ENCODE data around the gene COG1. TPM values are rescaled to one million over a fixed set of nuclear protein-coding genes. Genes with fewer than 3 reads are reported as not detected.

The COG1 gene
- total RNA-seq, 1 experiment from 2014 or later, result 26.5 TPM

DNA sequence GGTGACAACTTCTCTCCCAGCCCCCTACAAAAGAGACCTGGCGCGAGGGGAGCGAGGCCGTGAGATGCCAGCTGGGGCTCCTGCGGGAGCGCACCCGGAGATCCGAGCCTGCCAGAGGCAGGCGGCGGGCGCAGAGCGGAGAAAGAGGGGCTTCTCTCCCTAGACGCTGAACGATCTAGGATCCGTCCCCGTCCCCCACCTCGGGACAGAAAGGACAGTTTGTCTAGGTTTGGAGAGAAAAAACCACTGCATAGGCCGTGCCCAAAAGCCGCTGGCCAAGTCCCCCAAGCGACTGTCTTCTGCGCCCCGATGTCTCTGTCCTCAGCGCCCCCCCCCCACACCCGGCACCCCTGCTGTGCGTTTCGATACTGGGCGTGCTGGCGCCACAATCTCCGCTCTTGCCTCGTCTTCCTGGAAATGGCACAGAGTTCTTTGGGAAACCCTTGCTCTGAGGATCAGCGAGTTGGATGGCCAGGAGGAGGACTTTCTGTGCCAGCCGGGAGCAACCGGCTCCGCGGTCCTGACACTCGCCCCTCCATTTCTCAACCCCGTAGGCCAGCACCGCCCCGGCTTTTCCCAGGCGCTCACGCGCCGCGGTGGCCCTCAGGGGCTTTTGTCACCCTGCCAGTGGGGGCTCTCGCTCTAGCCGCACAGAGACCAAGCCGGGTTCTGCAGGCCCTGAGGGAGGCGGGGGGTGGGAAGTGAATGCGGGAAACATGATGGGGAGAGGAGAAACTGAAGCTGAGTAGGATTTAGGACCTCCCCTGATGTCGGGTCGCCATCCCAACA, 27.0 kb upstream of the COG1 start:
- Histone ChIP-seq H3K4ac (ENCODE audit: low read depth, low read length) (no peak overlapping the region), H3K27ac (ENCODE audit: insufficient read length, low read depth, low read length) (no peak overlapping the region), H2BK12ac (ENCODE audit: insufficient read length, low read depth, low read length) (no peak overlapping the region), H3K27me3 (ENCODE audit: insufficient read depth, low read length) (peaks cover 31% of the 10 kb centered on the region), H3K23me2 (ENCODE audit: insufficient read length, low read depth, low read length, poor library complexity, severe bottlenecking) (peaks cover 17% of the 10 kb centered on the region), H2BK120ac (ENCODE audit: low read depth, low read length, poor library complexity, severe bottlenecking) (no peak overlapping the region), H4K91ac (ENCODE audit: insufficient read length, low read depth, low read length) (no peak overlapping the region), H3K79me2 (ENCODE audit: insufficient read depth, low read length) (no peaks in the 10 kb centered on the region), H2AFZ (ENCODE audit: low read length) (no peak overlapping the region), H3K18ac (ENCODE audit: insufficient read length, low read depth, low read length) (no peak overlapping the region), H3K9ac (ENCODE audit: extremely low read depth, insufficient read length, low read length) (no peak overlapping the region), H3K56ac (ENCODE audit: insufficient read length, low read depth, low read length) (no peak overlapping the region), H3K4me2 (ENCODE audit: insufficient read depth, insufficient read length, low read length) (peak overlapping the region; percentile 64), H4K5ac (ENCODE audit: insufficient read length, low read depth, low read length) (no peak overlapping the region), H4K20me1 (ENCODE audit: control insufficient read depth, insufficient read depth, insufficient read length) (no peaks in the 10 kb centered on the region), H3K79me1 (ENCODE audit: insufficient read depth, low read depth, low read length, poor library complexity, severe bottlenecking) (no peaks in the 10 kb centered on the region), H3K9me3 (ENCODE audit: control insufficient read depth, low read depth, low read length) (no peaks in the 10 kb centered on the region), H3K23ac (ENCODE audit: insufficient read length, low read depth, low read length) (no peak overlapping the region), H4K8ac (replicated peaks; ENCODE audit: insufficient read length, low read depth, low read length) (no peak overlapping the region), H3K4me1 (ENCODE audit: insufficient read depth, low read length) (peaks cover 7% of the 10 kb centered on the region; the same call in 1 of the 2 replicates), H2BK20ac (ENCODE audit: low read depth, low read length, poor library complexity, severe bottlenecking) (no peak overlapping the region), H3K14ac (ENCODE audit: insufficient read depth, low read length) (no peak overlapping the region), H2BK5ac (ENCODE audit: insufficient read length, low read length) (no peak overlapping the region), H2BK15ac (ENCODE audit: low read depth, low read length) (no peak overlapping the region), H2AK5ac (ENCODE audit: insufficient read length, low read length) (no peak overlapping the region), H3T11ph (ENCODE audit: low read length) (no peak overlapping the region)
- Mint-ChIP-seq H3K4me3 (peak overlapping the region; percentile 73 to 95), H3K36me3 (ENCODE audit: insufficient read depth in 1 of 3, low read depth in 3 of 3) (peaks cover 15% of the 10 kb centered on the region in 3 experiments), H3K27ac (no peak overlapping the region; a peak in 1 of 7 replicates), H3K9me3 (peaks cover 1 to 14% of the 10 kb centered on the region in 2 experiments; a peak in 2 of 5 replicates), H3K4me1 (peaks cover 41 to 44% of the 10 kb centered on the region in 2 experiments), H3K27me3 (ENCODE audit: low read depth) (peaks cover 81% of the 10 kb centered on the region)
- WGBS (ENCODE audit: extremely low coverage, insufficient read length, low lambda C conversion rate), result no CpG with 5 or more reads among the region's 51 CpGs
- TF ChIP-seq, protein P1, sequence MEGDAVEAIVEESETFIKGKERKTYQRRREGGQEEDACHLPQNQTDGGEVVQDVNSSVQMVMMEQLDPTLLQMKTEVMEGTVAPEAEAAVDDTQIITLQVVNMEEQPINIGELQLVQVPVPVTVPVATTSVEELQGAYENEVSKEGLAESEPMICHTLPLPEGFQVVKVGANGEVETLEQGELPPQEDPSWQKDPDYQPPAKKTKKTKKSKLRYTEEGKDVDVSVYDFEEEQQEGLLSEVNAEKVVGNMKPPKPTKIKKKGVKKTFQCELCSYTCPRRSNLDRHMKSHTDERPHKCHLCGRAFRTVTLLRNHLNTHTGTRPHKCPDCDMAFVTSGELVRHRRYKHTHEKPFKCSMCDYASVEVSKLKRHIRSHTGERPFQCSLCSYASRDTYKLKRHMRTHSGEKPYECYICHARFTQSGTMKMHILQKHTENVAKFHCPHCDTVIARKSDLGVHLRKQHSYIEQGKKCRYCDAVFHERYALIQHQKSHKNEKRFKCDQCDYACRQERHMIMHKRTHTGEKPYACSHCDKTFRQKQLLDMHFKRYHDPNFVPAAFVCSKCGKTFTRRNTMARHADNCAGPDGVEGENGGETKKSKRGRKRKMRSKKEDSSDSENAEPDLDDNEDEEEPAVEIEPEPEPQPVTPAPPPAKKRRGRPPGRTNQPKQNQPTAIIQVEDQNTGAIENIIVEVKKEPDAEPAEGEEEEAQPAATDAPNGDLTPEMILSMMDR (conservative IDR thresholded peaks at IDR 0.05), result no peak
- peak; percentile 55 for DNase-seq
